Fibroblast of skin of abdomen (primary cell): ENCODE data around the gene MRPS2.
"Not testable (repeated sequence)": the region's sequence is repeated elsewhere in the genome, so short reads cannot be mapped to it uniquely, and the experiment has no call there.

ENCODE experiments used
- DNase-seq: peaks from one replicate; pipeline ENCODE4 v3.0.0-alpha.2; 2013

MRPS2 gene

GRCh38 chr9:135516132-135516860 is 15.8 kb downstream of the MRPS2 start:
- no peak for DNase-seq

DNA sequence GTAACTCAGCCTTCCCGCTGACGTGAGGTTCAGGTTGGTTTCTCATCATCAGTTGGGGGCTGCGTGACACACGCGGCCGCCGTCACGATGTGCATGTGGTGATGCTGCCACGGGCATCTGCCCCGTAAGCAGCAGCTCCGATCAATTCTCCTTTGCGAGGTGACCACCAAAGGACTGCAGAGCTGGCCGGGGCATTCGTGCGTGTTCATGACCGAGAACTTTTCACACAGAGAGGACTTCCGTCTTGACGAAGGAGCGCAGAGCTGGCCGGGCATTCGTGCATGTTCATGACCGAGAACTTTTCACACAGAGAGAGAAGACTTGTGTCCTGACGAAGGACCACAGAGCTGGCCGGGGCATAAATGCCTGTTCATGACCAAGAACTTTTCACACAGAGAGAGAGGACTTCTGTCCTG is 16.9 kb downstream of the MRPS2 start:
- DNase-seq, result no peak

DNA sequence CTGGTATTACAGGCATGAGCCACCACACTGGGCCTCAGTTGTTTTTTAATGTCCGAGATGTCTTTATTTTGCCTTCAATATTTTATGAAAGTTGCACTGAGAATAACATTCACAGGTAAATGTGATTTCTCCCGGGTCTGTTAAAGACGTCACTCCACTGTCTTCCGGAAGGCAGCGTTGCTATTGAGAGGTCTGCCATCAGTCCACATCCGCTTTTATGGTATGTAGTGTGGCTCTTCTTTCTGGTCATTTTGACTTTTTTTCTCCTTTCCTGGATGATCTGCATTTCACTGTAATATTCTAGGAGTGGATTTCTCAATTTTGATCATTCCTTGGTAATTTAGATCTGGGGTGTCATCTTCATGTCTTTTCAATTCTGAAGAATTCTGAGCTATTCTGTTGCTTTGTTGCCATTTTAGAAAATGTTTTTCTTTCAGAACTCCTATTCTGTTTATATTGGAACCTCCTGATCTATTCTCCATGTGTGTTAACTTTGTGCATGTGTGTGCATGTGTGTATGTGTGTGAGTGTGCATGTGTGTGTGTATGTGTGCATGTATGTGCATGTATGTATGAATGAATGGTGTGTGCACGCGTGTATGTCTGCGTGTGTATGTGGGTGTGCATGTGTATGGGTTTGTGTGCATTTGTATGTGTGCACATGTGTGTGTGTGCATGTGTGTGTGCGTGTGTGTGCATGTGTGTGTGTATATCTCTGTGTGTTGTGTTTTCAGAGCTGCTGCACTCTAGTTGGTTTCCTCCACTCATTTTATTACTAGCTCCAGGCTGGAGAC is 18.9 kb downstream of the MRPS2 start:
- DNase-seq, result no peak

GRCh38 chr9:135520916-135521607 is 20.6 kb downstream of the MRPS2 start, which contains the start of gene LCN1:
Gene LCN1 (plus strand): TSS chr9:135521440. CDS start chr9:135521498, 58 bp downstream.
- DNase-seq, result no peak

GRCh38 chr9:135521608-135522095 is 21.2 kb downstream of the MRPS2 start:
- no peak for DNase-seq

- no peak for DNase-seq
Observed at GRCh38 chr9:135522137-135522877, 21.8 kb downstream of the MRPS2 start.

- no peak for DNase-seq
Observed at GRCh38 chr9:135522931-135523330, 22.4 kb downstream of the MRPS2 start.

- DNase-seq, result no peak
Observed at GRCh38 chr9:135523521-135524129, 23.1 kb downstream of the MRPS2 start.

DNA sequence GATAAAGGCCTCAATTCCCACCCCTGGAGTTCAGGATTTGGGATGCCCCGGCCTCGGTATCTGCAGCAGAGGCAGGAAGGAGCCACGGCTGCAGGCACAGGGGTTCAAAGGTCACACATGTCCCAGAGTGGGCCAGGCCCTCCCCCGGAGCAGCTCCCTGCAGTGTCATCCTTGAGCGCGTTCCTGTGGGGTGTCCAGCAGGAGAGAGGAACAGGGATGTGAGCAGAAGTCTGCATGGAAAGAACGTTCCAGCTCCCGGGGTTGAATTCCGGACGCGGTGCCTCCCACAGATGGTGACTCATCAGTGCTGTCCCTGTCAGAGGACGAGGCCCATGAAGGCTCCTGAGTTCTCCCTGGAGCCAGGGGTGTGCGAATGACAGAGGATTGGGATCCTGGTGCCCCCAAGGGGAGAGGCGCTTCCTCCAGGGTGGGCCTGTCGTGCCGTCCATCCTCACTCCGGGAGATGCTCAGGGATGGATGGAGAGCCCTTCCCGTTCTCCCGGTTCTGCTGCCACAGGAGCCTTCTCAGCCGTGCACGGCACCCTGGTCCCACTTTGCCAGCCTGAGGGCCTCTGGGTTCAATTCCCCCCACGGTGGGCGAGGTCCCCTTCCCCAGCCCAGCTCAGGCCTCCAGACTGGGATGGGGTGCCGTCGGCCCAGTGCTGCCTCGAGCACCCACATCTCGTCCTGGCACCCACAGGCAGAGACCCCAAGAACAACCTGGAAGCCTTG is 23.8 kb downstream of the MRPS2 start:
- DNase-seq, result peak; percentile 15

DNA sequence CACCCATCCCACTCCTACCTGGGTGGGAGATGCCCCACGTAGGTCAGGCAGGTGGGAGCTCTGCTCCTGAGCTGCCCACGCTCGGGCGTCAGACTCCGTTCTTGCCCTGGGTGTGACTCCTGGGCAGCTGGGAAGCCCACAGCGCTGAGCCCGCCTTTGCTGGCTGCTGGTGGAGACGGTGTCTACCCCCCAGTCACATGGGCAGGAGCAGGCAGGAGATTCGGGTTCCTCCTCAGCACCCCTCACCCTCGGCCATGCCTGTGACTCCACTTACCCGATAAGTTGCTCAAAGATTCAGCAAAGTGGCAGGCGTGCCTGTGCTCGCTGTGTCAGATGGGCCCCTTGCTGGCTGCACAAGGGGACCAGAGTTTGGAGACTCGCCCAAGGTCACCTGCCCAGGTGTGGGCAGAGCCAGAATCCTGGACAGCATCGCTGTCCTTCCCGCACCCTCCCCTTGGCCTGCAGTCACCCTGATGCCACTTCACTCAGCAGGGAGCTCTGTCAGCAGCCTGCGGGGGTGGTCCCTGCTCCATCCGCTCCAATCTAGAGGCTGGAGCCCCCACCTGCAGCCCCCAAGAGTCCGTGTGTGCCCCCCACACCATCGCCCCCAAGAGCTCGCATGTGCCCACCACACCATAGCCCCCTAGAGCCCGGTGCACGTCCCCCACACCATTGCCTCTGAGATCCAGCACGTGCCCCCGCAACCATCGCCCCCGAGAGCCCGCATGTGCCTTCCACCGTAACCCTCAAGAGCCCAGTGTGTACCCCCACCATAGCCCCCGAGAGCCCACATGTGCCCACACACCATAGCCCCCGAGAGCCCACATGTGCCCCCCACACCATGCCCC is 25.0 kb downstream of the MRPS2 start:
- no peak for DNase-seq

DNA sequence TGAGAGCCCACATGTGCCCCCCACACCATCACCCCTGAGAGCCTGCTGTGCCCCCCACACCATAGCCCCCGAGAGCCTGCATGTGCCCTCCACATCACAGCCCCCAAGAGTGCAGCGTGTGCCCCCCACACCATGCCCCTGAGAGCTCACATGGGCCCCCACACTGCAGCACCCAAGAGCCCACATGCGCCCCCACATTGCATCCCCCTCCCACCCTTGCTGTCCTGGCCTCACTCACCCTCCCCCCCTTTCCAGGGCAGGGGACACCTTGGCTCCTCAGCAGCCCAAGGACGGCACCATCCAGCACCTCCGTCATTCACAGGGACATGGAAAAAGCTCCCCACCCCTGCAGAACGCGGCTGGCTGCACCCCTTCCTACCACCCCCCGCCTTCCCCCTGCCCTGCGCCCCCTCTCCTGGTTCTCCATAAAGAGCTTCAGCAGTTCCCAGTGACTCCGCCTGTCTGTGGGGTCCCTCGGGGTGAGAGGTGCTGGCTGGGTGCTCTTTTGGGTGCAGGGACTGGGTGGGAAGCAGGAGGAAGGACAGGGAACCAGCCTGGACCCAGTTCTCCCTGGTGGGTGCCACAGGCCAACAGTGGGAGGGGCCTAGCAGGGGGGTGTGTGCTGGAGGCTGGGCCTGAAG is 25.7 kb downstream of the MRPS2 start:
- no peak for DNase-seq

DNA sequence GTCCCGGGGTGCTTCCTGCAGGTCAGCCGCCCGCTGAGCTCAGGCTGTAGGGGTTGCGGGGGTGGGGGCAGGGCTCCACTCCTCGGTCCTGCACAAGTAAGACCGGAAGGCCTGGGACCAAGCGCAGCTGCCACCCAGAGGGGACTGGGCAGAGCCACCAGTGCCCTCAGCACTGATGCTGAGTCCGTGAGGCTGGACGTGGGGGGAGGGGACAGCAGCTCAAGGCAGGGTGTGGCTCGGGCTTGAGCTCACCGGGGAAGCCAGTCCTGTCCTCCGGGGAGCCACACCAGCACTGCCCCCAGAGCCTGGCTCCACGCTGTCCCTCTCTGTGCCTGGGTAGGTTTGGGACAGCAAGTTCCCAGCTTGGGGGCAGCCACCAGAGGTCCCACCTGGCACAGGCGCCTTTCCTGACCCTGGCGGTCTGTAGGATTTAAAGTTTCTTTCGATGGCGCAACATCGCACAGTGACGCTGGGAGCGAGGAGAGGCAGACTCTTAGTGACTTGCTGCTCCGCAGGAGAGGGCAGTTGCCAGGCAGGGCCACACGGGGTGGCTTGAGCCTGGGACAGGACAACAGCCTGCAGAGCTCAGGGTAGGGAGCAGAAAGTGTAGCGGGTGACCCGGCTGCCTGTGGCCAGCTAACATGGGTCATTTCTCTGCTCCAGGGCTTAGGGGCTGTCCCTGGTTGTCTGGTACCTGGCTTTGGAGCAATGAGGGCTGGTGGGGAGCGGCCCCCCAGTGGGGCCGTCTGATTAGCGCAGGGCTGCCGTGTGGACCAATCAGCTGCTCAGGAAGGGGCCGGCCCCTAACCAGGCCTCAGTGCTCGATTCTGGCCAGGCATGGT is 26.5 kb downstream of the MRPS2 start:
- no peak for DNase-seq

DNA sequence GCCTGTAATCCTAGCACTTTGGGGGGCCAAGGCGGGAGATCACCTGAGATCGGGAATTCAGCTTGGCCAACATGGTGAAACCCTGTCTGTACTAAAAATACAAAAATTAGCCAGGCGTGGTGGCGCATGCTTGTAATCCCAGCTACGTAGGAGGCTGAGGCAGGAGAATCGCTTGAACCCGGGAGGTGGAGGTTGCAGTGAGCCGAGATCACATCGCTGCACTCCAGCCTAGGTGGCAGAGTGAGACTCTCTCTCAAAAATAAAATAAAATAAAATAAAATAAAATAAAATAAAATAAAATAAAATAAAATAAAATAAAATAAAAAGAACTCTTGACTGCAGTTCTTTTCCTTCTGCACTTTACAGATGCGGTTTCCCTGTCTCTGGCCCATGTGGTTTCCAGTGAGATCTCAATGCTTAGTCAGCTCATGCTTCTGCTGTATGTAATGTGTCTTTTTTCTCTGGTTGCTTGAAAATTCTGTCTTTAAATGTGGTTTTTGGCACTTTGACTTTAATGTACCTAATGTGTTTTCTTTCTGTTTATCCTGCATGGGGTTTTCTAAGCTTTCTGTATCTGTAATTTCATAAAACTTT is 28.5 kb downstream of the MRPS2 start:
- DNase-seq, result peak; percentile 26

DNA sequence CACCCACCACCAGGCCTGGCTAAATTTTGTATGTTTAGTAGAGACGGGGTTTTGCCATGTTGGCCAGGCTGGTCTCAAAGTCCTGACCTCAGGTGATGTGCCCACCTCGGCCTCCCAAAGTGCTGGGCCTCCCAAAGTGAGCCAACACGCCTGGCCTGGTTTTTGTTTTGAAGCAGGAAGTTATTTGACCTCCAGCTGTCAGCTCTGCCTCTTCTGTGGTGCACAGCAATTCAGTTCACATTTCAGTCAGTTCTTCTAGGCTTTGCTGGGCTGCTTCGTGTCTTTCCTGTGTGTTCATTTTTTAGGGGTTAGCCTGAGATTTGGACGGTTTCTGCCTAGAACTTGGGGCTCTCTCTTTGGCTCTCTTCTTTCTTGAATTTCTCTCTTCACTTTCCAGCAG is 29.7 kb downstream of the MRPS2 start:
- DNase-seq, result no peak

- no peak for DNase-seq
Observed at GRCh38 chr9:135531096-135531495, 30.6 kb downstream of the MRPS2 start.

- DNase-seq, result no peak
Observed at GRCh38 chr9:135533113-135533512, 32.6 kb downstream of the MRPS2 start.

- no peak for DNase-seq
Observed at GRCh38 chr9:135533674-135534073, 33.2 kb downstream of the MRPS2 start.

- not testable (repeated sequence) for DNase-seq
Observed at GRCh38 chr9:135534192-135534711, 33.8 kb downstream of the MRPS2 start.
